IMR-90 (cell line): Measurements from ENCODE around the gene MIEN1. TPM values are rescaled to one million over a fixed set of nuclear protein-coding genes. Genes with fewer than 3 reads are reported as not detected.

ENCODE experiments used
- ATAC-seq: fragments of 200-7000 bp; cut with Tn5 transposase; 2 replicates; pipeline ENCODE4 v1.9.1; 2020; ENCODE audit warnings: low read depth, mild to moderate bottlenecking, moderate library complexity
- BruUV-seq: library from RNA; stranded (reverse); fragments of 400-500 nt; replicated peaks from 2 replicates; lab custom pipeline; 2021; lab: Mats Ljungman, UMichigan
- CTCF ChIA-PET: fragments of 300-600 bp; formaldehyde crosslinking; extraction: SDS; loops from one replicate; lab custom pipeline; 2021; ENCODE audit warnings: antibody characterized with exemption; lab: Yijun Ruan, JAX
- POLR2A ChIA-PET: fragments of 300-600 bp; sonication (Branson Sonifier 250); formaldehyde crosslinking; loops from one replicate; lab custom pipeline; 2022; ENCODE audit warnings: antibody characterized with exemption; ENCODE audit not compliant: unreplicated experiment; lab: Charles Lee
- DNase-seq: peaks from one replicate; pipeline ENCODE4 v3.0.0; 2013
- H2AFZ ChIP-seq: replicated peaks from 2 replicates; pipeline ENCODE3; 2013; ENCODE audit warnings: low read length, mild to moderate bottlenecking; ENCODE audit not compliant: poor library complexity
- H2AK5ac ChIP-seq: 2 replicates; pipeline ENCODE4 v1.6.1; 2013; ENCODE audit warnings: low read depth, low read length, inconsistent platforms
- H2AK9ac ChIP-seq: replicated peaks from 2 replicates; pipeline ENCODE3; 2013; ENCODE audit warnings: mild to moderate bottlenecking, low read depth, low read length, moderate library complexity; ENCODE audit not compliant: poor library complexity
- H2BK120ac ChIP-seq: 2 replicates; pipeline ENCODE4 v1.6.1; 2013; ENCODE audit warnings: low read depth, low read length, inconsistent platforms
- H2BK15ac ChIP-seq: 3 replicates; pipeline ENCODE4 v1.6.1; 2013; ENCODE audit warnings: low read depth, low read length, inconsistent platforms
- H2BK20ac ChIP-seq: 2 replicates; pipeline ENCODE4 v1.6.1; 2013; ENCODE audit warnings: low read depth, mild to moderate bottlenecking, inconsistent platforms, low read length, moderate library complexity
- H2BK5ac ChIP-seq: 2 replicates; pipeline ENCODE4 v1.6.1; 2013; ENCODE audit warnings: mild to moderate bottlenecking, low read depth, low read length, inconsistent platforms; ENCODE audit not compliant: poor library complexity, severe bottlenecking
- H3K14ac ChIP-seq: replicated peaks from 2 replicates; pipeline ENCODE4 v1.6.1; 2013; ENCODE audit warnings: low read depth, low read length, inconsistent platforms
- H3K18ac ChIP-seq: 2 replicates; pipeline ENCODE4 v1.6.1; 2013; ENCODE audit warnings: low read depth, low read length, control low read depth
- H3K23ac ChIP-seq: 2 replicates; pipeline ENCODE4 v1.6.1; 2013; ENCODE audit warnings: low read depth, low read length, inconsistent platforms
- H3K27ac ChIP-seq: 2 replicates; pipeline ENCODE4 v1.5.1; 2013; ENCODE audit warnings: mild to moderate bottlenecking, control low read depth, low read length; ENCODE audit not compliant: insufficient read depth
- H3K27me3 ChIP-seq: 2 replicates; pipeline ENCODE4 v1.6.1; 2013; ENCODE audit warnings: low read length; ENCODE audit not compliant: control insufficient read depth, insufficient read depth
- H3K36me3 ChIP-seq: 2 replicates; pipeline ENCODE4 v1.6.1; 2013; ENCODE audit warnings: low read length, mixed read lengths; ENCODE audit not compliant: control insufficient read depth, insufficient read depth
- H3K4ac ChIP-seq: 2 replicates; pipeline ENCODE4 v1.6.1; 2013; ENCODE audit warnings: low read depth, low read length, inconsistent platforms
- H3K4me1 ChIP-seq: 2 replicates; pipeline ENCODE4 v1.6.1; 2013; ENCODE audit warnings: low read length, mixed read lengths; ENCODE audit not compliant: control insufficient read depth, insufficient read depth
- H3K4me2 ChIP-seq: 2 replicates; pipeline ENCODE4 v1.6.1; 2013; ENCODE audit warnings: low read depth, mild to moderate bottlenecking, control low read depth, low read length, moderate library complexity
- H3K4me3 ChIP-seq: 2 replicates; pipeline ENCODE4 v1.5.1; 2013; ENCODE audit warnings: low read depth, mild to moderate bottlenecking, control low read depth, low read length, moderate library complexity; ENCODE audit not compliant: insufficient read depth
- H3K56ac ChIP-seq: 2 replicates; pipeline ENCODE4 v1.6.1; 2013; ENCODE audit warnings: low read length, inconsistent platforms; ENCODE audit not compliant: insufficient read depth; ENCODE audit errors: extremely low read depth
- H3K79me1 ChIP-seq, 2 experiments: 2 replicates each; pipeline ENCODE4 v1.6.1; 2013; ENCODE audit warnings: low read length in 2 of 2, inconsistent platforms in 1 of 2, low read depth in 1 of 2
- H3K9ac ChIP-seq: 2 replicates; pipeline ENCODE4 v1.6.1; 2013; ENCODE audit warnings: low read depth, low read length, control low read depth
- H3K9me1 ChIP-seq: 2 replicates; pipeline ENCODE4 v1.6.1; 2013; ENCODE audit warnings: low read length, inconsistent platforms; ENCODE audit not compliant: insufficient read depth
- H3K9me3 ChIP-seq: 2 replicates; pipeline ENCODE4 v1.6.1; 2013; ENCODE audit warnings: low read length; ENCODE audit not compliant: control insufficient read depth, insufficient read depth
- H4K20me1 ChIP-seq: 2 replicates; pipeline ENCODE4 v1.6.1; 2013; ENCODE audit warnings: low read length, inconsistent platforms; ENCODE audit not compliant: insufficient read depth
- H4K5ac ChIP-seq: 2 replicates; pipeline ENCODE4 v1.6.1; 2013; ENCODE audit warnings: mild to moderate bottlenecking, low read depth, low read length, control low read depth
- H4K8ac ChIP-seq, 2 experiments: 2 replicates each; pipeline ENCODE4 v1.6.1; 2013; ENCODE audit warnings: low read depth in 2 of 2, low read length in 2 of 2, control low read depth in 1 of 2, inconsistent platforms in 1 of 2
- H4K91ac ChIP-seq: 2 replicates; pipeline ENCODE4 v1.6.1; 2013; ENCODE audit warnings: low read depth, low read length, inconsistent platforms; ENCODE audit not compliant: insufficient read depth
- BHLHE40 ChIP-seq: fragments of 150-350 bp; IDR thresholded peaks from 2 replicates; pipeline ENCODE4 v1.6.1; 2016; ENCODE audit warnings: mild to moderate bottlenecking, low read depth, low read length
- CEBPB ChIP-seq: IDR thresholded peaks from 2 replicates; pipeline ENCODE4 v1.6.1; 2012; ENCODE audit warnings: low read depth, low read length, improper control_type of control experiment
- CHD1 ChIP-seq: IDR thresholded peaks from 2 replicates; pipeline ENCODE4 v1.6.1; 2012; ENCODE audit warnings: low read depth, low read length, improper control_type of control experiment
- FOS ChIP-seq: fragments of 150-350 bp; IDR thresholded peaks from 2 replicates; pipeline ENCODE4 v1.6.1; 2016; ENCODE audit warnings: low read depth, low read length
- MAFK ChIP-seq: IDR thresholded peaks from 2 replicates; pipeline ENCODE4 v1.6.1; 2012; ENCODE audit warnings: low read depth, low read length, improper control_type of control experiment
- MAZ ChIP-seq: IDR thresholded peaks from 2 replicates; pipeline ENCODE4 v1.6.1; 2012; ENCODE audit warnings: low read depth, mild to moderate bottlenecking, low read length, improper control_type of control experiment, moderate library complexity, borderline replicate concordance
- MXI1 ChIP-seq: IDR thresholded peaks from 2 replicates; pipeline ENCODE4 v1.6.1; 2012; ENCODE audit warnings: low read depth, mild to moderate bottlenecking, low read length, moderate library complexity, borderline replicate concordance
- NFE2L2 ChIP-seq: fragments of 150-350 bp; IDR thresholded peaks from 2 replicates; pipeline ENCODE4 v1.6.1; 2016; ENCODE audit warnings: low read depth, mild to moderate bottlenecking, low read length
- POLR2A ChIP-seq: IDR thresholded peaks from 2 replicates; pipeline ENCODE4 v1.6.1; 2012; ENCODE audit warnings: mild to moderate bottlenecking, low read depth, low read length
- RAD21 ChIP-seq: IDR thresholded peaks from 2 replicates; pipeline ENCODE4 v1.6.1; 2012; ENCODE audit warnings: low read length, improper control_type of control experiment
- RCOR1 ChIP-seq: IDR thresholded peaks from 2 replicates; pipeline ENCODE4 v1.6.1; 2012; ENCODE audit warnings: mild to moderate bottlenecking, low read length, improper control_type of control experiment; ENCODE audit not compliant: insufficient replicate concordance
- RFX5 ChIP-seq: IDR thresholded peaks from 2 replicates; pipeline ENCODE4 v1.8.0; 2012; ENCODE audit warnings: low read depth, mild to moderate bottlenecking, low read length, moderate library complexity
- SMC3 ChIP-seq: fragments of 150-350 bp; IDR thresholded peaks from 2 replicates; pipeline ENCODE4 v1.6.1; 2016; ENCODE audit warnings: low read depth, mild to moderate bottlenecking, antibody characterized with exemption, low read length, moderate library complexity
- USF2 ChIP-seq: fragments of 150-350 bp; IDR thresholded peaks from 2 replicates; pipeline ENCODE4 v1.6.1; 2017; ENCODE audit warnings: mild to moderate bottlenecking, antibody characterized with exemption, low read length, low read depth
- WGBS, 2 experiments: methylation state at CpG; one replicate each; pipeline versions ENCODE4 v1.1.5 to v1.1.7; 2013; ENCODE audit warnings: missing lambda C conversion rate in 2 of 2; ENCODE audit not compliant: insufficient read length in 1 of 2; ENCODE audit errors: extremely low coverage in 2 of 2; 5-methylcytosine and 5-hydroxymethylcytosine counted together
- dilution Hi-C: fragments of 300-500 bp; cut with HindIII; formaldehyde crosslinking; loops from one replicate; pipeline ENCODE4 v1.14.3; 2018; ENCODE audit warnings: low sequenced_read_pairs; ENCODE audit not compliant: unreplicated experiment
- in situ Hi-C: fragments of 300-500 bp; cut with MboI; formaldehyde crosslinking; loops from 3 replicates; pipeline ENCODE4 v1.14.3; 2019; ENCODE audit warnings: low sequenced_read_pairs, inconsistent platforms, mixed read lengths
- intact Hi-C: fragments of 100-400 bp; cut with micrococcal nuclease; formaldehyde crosslinking; loops from 2 replicates; pipeline ENCODE4 v1.10.0; 2022
- polyA plus RNA-seq, 3 experiments: library from polyadenylated mRNA; depleted of rRNA; stranded (reverse); fragments of >200 nt; gene quantifications; 2 replicates each; pipeline ENCODE4 v1.2.3, GENCODE V29; 2012; ENCODE audit warnings: low replicate concordance in 1 of 3
- total RNA-seq: library from RNA; depleted of rRNA; stranded (reverse); fragments of >200 nt; gene quantifications from 2 replicates; pipeline ENCODE4 v1.2.3, GENCODE V29; 2012
- TF ChIP-seq, protein P1 (sequence below): conservative IDR thresholded peaks from 2 replicates; pipeline ENCODE4 v1.5.1; 2012; ENCODE audit warnings: mild to moderate bottlenecking, low read depth, low read length, improper control_type of control experiment
- TF ChIP-seq, protein P2 (sequence below): fragments of 150-350 bp; IDR thresholded peaks from 2 replicates; pipeline ENCODE4 v1.6.1; 2016; ENCODE audit warnings: low read depth, mild to moderate bottlenecking, low read length, moderate library complexity, borderline replicate concordance

Gene MIEN1
- total and polyA plus RNA-seq, 2 of the 4 experiments (the other 2 are of a cell fraction), result 20.3 to 75.6 TPM

DNA sequence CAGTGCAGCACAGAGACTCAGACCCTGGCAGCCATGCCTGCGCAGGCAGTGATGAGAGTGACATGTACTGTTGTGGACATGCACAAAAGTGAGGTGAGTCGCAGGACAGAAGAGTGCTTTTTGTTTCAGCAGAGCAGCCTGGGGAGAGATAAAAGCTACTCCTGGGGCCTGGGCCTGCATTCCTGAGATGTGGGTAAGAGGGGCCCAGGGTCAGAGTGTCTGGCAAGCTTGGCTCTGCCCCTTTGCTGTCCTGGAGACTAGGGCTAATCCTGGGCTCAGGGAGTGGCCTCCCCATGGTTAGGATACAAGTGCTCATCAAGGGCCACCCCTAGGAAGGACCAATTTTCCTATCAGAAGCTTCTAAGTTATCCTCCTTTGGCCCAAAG is 35.2 kb downstream of the MIEN1 start:
- H3K4me2 ChIP-seq, result no peak overlapping the region
- H3K4ac ChIP-seq, result no peak overlapping the region
- no peak overlapping the region for H3K18ac ChIP-seq
- peak overlapping the region; percentile 14 for H2BK5ac ChIP-seq
- intact Hi-C loops (no loop called here), dilution Hi-C loops (no loop called here), in situ Hi-C loops (no loop called here)
- ChIA-PET POLR2A (no interaction called here), CTCF (no interaction called here)
- H2AK9ac ChIP-seq, result no peak overlapping the region
- peaks cover 2% of the 10 kb centered on the region; the same call in 1 of the 2 replicates for H3K4me1 ChIP-seq
- H4K8ac ChIP-seq, result no peak overlapping the region
- peaks cover 0 to 6% of the 10 kb centered on the region in 2 experiments; a peak in 1 of 4 replicates for H3K79me1 ChIP-seq
- TF ChIP-seq, protein P1, sequence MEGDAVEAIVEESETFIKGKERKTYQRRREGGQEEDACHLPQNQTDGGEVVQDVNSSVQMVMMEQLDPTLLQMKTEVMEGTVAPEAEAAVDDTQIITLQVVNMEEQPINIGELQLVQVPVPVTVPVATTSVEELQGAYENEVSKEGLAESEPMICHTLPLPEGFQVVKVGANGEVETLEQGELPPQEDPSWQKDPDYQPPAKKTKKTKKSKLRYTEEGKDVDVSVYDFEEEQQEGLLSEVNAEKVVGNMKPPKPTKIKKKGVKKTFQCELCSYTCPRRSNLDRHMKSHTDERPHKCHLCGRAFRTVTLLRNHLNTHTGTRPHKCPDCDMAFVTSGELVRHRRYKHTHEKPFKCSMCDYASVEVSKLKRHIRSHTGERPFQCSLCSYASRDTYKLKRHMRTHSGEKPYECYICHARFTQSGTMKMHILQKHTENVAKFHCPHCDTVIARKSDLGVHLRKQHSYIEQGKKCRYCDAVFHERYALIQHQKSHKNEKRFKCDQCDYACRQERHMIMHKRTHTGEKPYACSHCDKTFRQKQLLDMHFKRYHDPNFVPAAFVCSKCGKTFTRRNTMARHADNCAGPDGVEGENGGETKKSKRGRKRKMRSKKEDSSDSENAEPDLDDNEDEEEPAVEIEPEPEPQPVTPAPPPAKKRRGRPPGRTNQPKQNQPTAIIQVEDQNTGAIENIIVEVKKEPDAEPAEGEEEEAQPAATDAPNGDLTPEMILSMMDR, result no peak
- no peak for TF ChIP-seq MXI1
- TF ChIP-seq RCOR1, result no peak
- no peak for TF ChIP-seq FOS
- TF ChIP-seq MAFK, result no peak
- TF ChIP-seq NFE2L2, result no peak
- TF ChIP-seq USF2, result no peak
- TF ChIP-seq POLR2A, result no peak
- no peak for TF ChIP-seq CHD1
- TF ChIP-seq MAZ, result no peak
- no peak for TF ChIP-seq CEBPB
- TF ChIP-seq, protein P2, sequence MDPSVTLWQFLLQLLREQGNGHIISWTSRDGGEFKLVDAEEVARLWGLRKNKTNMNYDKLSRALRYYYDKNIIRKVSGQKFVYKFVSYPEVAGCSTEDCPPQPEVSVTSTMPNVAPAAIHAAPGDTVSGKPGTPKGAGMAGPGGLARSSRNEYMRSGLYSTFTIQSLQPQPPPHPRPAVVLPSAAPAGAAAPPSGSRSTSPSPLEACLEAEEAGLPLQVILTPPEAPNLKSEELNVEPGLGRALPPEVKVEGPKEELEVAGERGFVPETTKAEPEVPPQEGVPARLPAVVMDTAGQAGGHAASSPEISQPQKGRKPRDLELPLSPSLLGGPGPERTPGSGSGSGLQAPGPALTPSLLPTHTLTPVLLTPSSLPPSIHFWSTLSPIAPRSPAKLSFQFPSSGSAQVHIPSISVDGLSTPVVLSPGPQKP, result no peak
- TF ChIP-seq SMC3, result no peak
- TF ChIP-seq BHLHE40, result no peak
- TF ChIP-seq RFX5, result no peak
- no peak for TF ChIP-seq RAD21
- no peak overlapping the region for H3K23ac ChIP-seq
- no peak overlapping the region for H2BK120ac ChIP-seq
- no peaks in the 10 kb centered on the region for H3K9me3 ChIP-seq
- no peak overlapping the region for H3K9ac ChIP-seq
- H2AK5ac ChIP-seq, result no peak overlapping the region
- no TSS peak for BruUV-seq
- no peak overlapping the region for H2BK20ac ChIP-seq
- 0 out of 2 replicates have a peak, but pooled peaks cover 6% of the 10 kb centered on the region for H3K9me1 ChIP-seq
- no peak overlapping the region for H4K5ac ChIP-seq
- H3K56ac ChIP-seq, result no peak overlapping the region
- no peak overlapping the region for H2BK15ac ChIP-seq
- H2AFZ ChIP-seq, result peak overlapping the region; percentile 65
- no peak overlapping the region for H3K4me3 ChIP-seq
- no peaks in the 10 kb centered on the region for H3K27me3 ChIP-seq
- no peak overlapping the region for H4K91ac ChIP-seq
- DNase-seq (no peak), ATAC-seq (no peak)
- no peak overlapping the region for H3K27ac ChIP-seq
- no CpG with 5 or more reads among the region's 2 CpGs for WGBS, 2 experiments
- H4K20me1 ChIP-seq, result no peaks in the 10 kb centered on the region
- no peak overlapping the region for H3K14ac ChIP-seq
- H3K36me3 ChIP-seq, result no peaks in the 10 kb centered on the region
